Subcutaneous abdominal adipose tissue (tissue), 5 donors: ENCODE results near the gene FHOD3.

Experiments used
- H3K27ac ChIP-seq: one replicate; pipeline ENCODE4 v1.7.0; 2013; ENCODE audit warnings: low read depth, mild to moderate bottlenecking, inconsistent platforms, low read length, moderate library complexity
- H3K27me3 ChIP-seq, 5 donors: one replicate each; pipeline ENCODE4 v1.7.0; 2013; ENCODE audit warnings: low read length in 5 of 5, inconsistent platforms in 1 of 5; ENCODE audit not compliant: control insufficient read depth in 5 of 5, insufficient read depth in 4 of 5
- H3K36me3 ChIP-seq, 5 donors: one replicate each; pipeline ENCODE4 v1.7.0; 2013; ENCODE audit warnings: low read length in 5 of 5; ENCODE audit not compliant: control insufficient read depth in 5 of 5, insufficient read depth in 5 of 5
- H3K4me1 ChIP-seq, 5 donors: one replicate each; pipeline ENCODE4 v1.7.0; 2013; ENCODE audit warnings: low read length in 5 of 5, mild to moderate bottlenecking in 3 of 5, moderate library complexity in 1 of 5; ENCODE audit not compliant: control insufficient read depth in 5 of 5, insufficient read depth in 5 of 5
- H3K4me3 ChIP-seq, 5 donors: one replicate each; pipeline ENCODE4 v1.7.0; 2013; ENCODE audit warnings: low read length in 5 of 5, low read depth in 1 of 5
- H3K9ac ChIP-seq, 5 donors: one replicate each; pipeline ENCODE4 v1.7.0; 2013; ENCODE audit warnings: low read length in 5 of 5, mild to moderate bottlenecking in 4 of 5, moderate library complexity in 3 of 5
- H3K9me3 ChIP-seq, 5 donors: one replicate each; pipeline ENCODE4 v1.7.0; 2013; ENCODE audit warnings: low read length in 5 of 5; ENCODE audit not compliant: control insufficient read depth in 5 of 5
- donor health status: healthy.
- donor health status: healthy.
- donor health status: healthy.
- donor health status: healthy.
- donor health status: healthy.

FHOD3 gene

GRCh38 chr18:36595818-36596215, 298.3 kb downstream of the FHOD3 start:
- no peaks in the 10 kb centered on the region for H3K9me3 ChIP-seq
- H3K27ac ChIP-seq, result no peak overlapping the region
- no peaks in the 10 kb centered on the region for H3K4me1 ChIP-seq
- no peak overlapping the region for H3K9ac ChIP-seq
- H3K27me3 ChIP-seq, result no peaks in the 10 kb centered on the region
- H3K4me3 ChIP-seq, result no peak overlapping the region
- H3K36me3 ChIP-seq, result no peaks in the 10 kb centered on the region

- H3K4me3 ChIP-seq, result no peak overlapping the region
- H3K9me3 ChIP-seq, result no peaks in the 10 kb centered on the region
- no peaks in the 10 kb centered on the region for H3K4me1 ChIP-seq
Measured at GRCh38 chr18:36597636-36598035, 300.1 kb downstream of the FHOD3 start.

GRCh38 chr18:36600548-36600947, 303.0 kb downstream of the FHOD3 start:
- Histone ChIP-seq H3K27ac (no peak overlapping the region), H3K9ac (no peak overlapping the region), H3K4me3 (no peak overlapping the region), H3K9me3 (no peaks in the 10 kb centered on the region), H3K27me3 (no peaks in the 10 kb centered on the region), H3K4me1 (no peaks in the 10 kb centered on the region), H3K36me3 (no peaks in the 10 kb centered on the region)

More at GRCh38 chr18:36597636-36598035, 300.1 kb downstream of the FHOD3 start:
- Histone ChIP-seq H3K27me3 (no peaks in the 10 kb centered on the region), H3K9ac (no peak overlapping the region), H3K27ac (no peak overlapping the region), H3K36me3 (no peaks in the 10 kb centered on the region)

GRCh38 chr18:36601316-36601715, 303.8 kb downstream of the FHOD3 start:
- H3K4me3 ChIP-seq, result no peak overlapping the region
- no peaks in the 10 kb centered on the region for H3K27me3 ChIP-seq
- H3K9me3 ChIP-seq, result no peaks in the 10 kb centered on the region
- H3K36me3 ChIP-seq, result no peaks in the 10 kb centered on the region
- H3K4me1 ChIP-seq, result no peaks in the 10 kb centered on the region
- no peak overlapping the region for H3K27ac ChIP-seq
- H3K9ac ChIP-seq, result no peak overlapping the region

GRCh38 chr18:36602071-36602470, 304.6 kb downstream of the FHOD3 start:
- H3K27ac ChIP-seq, result no peak overlapping the region
- no peaks in the 10 kb centered on the region for H3K27me3 ChIP-seq
- H3K36me3 ChIP-seq, result no peaks in the 10 kb centered on the region
- H3K9me3 ChIP-seq, result no peaks in the 10 kb centered on the region
- no peak overlapping the region for H3K9ac ChIP-seq
- H3K4me3 ChIP-seq, result no peak overlapping the region
- H3K4me1 ChIP-seq, result no peaks in the 10 kb centered on the region

- Histone ChIP-seq H3K4me3 (no peak overlapping the region), H3K36me3 (no peaks in the 10 kb centered on the region), H3K9ac (no peak overlapping the region), H3K27me3 (no peaks in the 10 kb centered on the region), H3K9me3 (no peaks in the 10 kb centered on the region), H3K27ac (no peak overlapping the region), H3K4me1 (no peaks in the 10 kb centered on the region)
Measured at GRCh38 chr18:36602620-36603019, 305.1 kb downstream of the FHOD3 start.

- no peak overlapping the region for H3K4me3 ChIP-seq
- no peak overlapping the region for H3K27ac ChIP-seq
- H3K9ac ChIP-seq, result no peak overlapping the region
- no peaks in the 10 kb centered on the region for H3K9me3 ChIP-seq
- H3K36me3 ChIP-seq, result no peaks in the 10 kb centered on the region
- H3K27me3 ChIP-seq, result no peaks in the 10 kb centered on the region
- no peaks in the 10 kb centered on the region for H3K4me1 ChIP-seq
Measured at GRCh38 chr18:36608107-36608506, 310.6 kb downstream of the FHOD3 start.

GRCh38 chr18:36610258-36610657, 312.7 kb downstream of the FHOD3 start:
- H3K9ac ChIP-seq, result no peak overlapping the region
- no peaks in the 10 kb centered on the region for H3K27me3 ChIP-seq
- H3K27ac ChIP-seq, result no peak overlapping the region
- no peaks in the 10 kb centered on the region for H3K4me1 ChIP-seq
- no peaks in the 10 kb centered on the region for H3K9me3 ChIP-seq
- no peak overlapping the region for H3K4me3 ChIP-seq
- H3K36me3 ChIP-seq, result no peaks in the 10 kb centered on the region

- Histone ChIP-seq H3K4me1 (no peaks in the 10 kb centered on the region), H3K9ac (no peak overlapping the region), H3K27ac (no peak overlapping the region)
Measured at GRCh38 chr18:36610661-36611060, 313.1 kb downstream of the FHOD3 start.

GRCh38 chr18:36613069-36613468, 315.6 kb downstream of the FHOD3 start:
- H3K27me3 ChIP-seq, result no peaks in the 10 kb centered on the region
- H3K36me3 ChIP-seq, result no peaks in the 10 kb centered on the region
- no peak overlapping the region for H3K27ac ChIP-seq
- H3K9ac ChIP-seq, result no peak overlapping the region
- H3K4me1 ChIP-seq, result no peaks in the 10 kb centered on the region
- no peaks in the 10 kb centered on the region for H3K9me3 ChIP-seq
- H3K4me3 ChIP-seq, result no peak overlapping the region

More at GRCh38 chr18:36610661-36611060, 313.1 kb downstream of the FHOD3 start:
- Histone ChIP-seq H3K27me3 (no peaks in the 10 kb centered on the region), H3K9me3 (no peaks in the 10 kb centered on the region), H3K36me3 (no peaks in the 10 kb centered on the region), H3K4me3 (no peak overlapping the region)

GRCh38 chr18:36613810-36614209, 316.3 kb downstream of the FHOD3 start:
- H3K9me3 ChIP-seq, result no peaks in the 10 kb centered on the region
- no peak overlapping the region for H3K27ac ChIP-seq
- H3K27me3 ChIP-seq, result no peaks in the 10 kb centered on the region

More at GRCh38 chr18:36613810-36614209, 316.3 kb downstream of the FHOD3 start:
- H3K9ac ChIP-seq, result no peak overlapping the region
- H3K4me1 ChIP-seq, result no peaks in the 10 kb centered on the region
- H3K36me3 ChIP-seq, result no peaks in the 10 kb centered on the region
- no peak overlapping the region for H3K4me3 ChIP-seq
